ENCODE data around the gene MAP4K2. TPM values are rescaled to one million over a fixed set of nuclear protein-coding genes. Genes with fewer than 3 reads are reported as not detected.
"Not testable (repeated sequence)": the region's sequence is repeated elsewhere in the genome, so short reads cannot be mapped to it uniquely, and the experiment has no call there.

Gene MAP4K2
- total RNA-seq, 1 donor from 2014 or later = 8.2 TPM

DNA sequence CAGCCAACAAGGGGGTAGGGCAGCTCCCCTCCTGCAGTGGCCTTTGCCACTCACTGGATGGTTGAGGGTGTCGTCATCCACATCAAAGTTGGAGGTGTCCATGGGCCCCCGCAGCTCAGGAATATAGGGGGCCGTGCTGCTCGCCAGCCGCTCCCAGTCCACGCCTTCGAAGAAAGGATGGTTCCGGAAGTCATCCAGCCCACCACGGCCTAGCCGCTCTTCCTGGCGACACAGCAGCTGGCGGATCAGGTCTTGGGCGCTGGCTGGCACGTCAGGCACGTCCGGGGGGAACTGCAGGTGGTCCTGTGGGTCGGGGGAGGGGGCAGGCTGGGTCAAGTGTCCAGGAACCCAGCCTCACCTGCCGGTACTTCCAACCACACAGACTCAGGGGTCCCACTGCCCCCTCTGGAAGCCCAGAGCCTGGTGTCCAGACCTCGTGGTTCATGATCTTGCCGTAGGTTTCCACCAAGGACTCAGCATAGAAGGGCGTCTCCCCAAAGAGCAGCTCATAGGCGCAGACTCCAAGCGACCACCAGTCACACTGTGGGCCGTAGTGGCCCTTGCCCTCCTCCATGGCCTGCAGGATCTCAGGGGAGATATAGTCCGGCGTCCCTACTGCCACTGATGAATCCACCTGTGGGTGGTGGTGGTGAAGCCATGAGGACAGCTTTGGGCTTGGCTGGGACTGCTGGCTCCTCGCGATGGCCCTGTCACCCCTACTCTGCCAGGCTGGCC lies 35.8 kb upstream of the MAP4K2 start:
- no peak for DNase-seq

DNA sequence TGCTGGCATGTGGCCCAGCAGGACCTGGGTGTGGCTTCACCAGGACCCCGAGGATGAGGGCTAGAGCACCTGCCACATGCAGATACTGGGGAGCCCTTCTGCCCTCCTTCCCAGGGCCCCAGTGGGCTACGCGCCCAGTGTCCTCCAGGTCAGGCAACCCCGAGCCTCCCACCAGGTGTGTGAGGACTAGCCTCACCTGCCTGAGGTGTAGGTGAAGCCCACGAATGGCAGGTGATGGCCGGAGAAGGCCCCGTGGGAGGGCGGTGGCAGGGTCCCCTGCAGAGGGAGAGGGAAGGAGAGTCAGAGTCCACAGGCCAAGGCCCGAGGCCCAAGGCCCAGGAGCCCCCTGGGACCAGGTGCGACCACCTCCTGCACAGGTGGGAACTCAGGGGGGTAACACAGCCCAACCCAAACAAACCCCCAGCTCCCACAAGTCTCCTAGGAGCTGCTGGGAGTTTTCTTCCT lies 34.9 kb upstream of the MAP4K2 start:
- DNase-seq = no peak

DNA sequence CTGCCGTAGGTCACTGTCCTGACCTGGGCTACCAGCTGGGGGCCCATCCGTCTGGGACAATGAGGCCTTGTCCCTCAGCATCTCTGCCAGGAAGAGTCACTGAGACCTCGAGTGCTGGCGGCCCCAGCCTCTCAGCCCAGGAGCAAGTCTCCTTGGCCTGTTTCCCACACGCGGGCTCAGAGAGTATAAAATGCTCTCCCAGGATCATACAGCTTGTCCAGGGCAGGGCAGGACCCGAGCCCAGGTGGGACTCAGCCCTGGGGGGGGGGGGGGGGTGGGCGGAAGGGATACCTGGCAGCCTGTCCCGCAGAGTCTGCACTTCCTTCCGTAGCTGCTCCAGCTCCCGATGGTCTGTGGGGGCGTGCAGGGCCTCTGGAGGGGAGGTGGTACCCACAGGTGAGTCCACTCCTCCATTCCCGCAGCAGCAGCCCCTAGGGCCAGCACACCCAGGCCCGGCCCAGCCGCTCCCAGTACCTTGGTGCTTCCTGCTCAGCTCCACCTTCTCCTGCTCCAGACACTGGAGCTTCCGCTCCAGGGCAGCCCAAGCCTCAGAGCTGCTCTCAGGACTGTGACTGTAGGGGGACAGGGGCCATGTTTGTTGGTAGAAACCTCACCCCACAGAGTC lies 33.5 kb upstream of the MAP4K2 start:
- no peak for DNase-seq

DNA sequence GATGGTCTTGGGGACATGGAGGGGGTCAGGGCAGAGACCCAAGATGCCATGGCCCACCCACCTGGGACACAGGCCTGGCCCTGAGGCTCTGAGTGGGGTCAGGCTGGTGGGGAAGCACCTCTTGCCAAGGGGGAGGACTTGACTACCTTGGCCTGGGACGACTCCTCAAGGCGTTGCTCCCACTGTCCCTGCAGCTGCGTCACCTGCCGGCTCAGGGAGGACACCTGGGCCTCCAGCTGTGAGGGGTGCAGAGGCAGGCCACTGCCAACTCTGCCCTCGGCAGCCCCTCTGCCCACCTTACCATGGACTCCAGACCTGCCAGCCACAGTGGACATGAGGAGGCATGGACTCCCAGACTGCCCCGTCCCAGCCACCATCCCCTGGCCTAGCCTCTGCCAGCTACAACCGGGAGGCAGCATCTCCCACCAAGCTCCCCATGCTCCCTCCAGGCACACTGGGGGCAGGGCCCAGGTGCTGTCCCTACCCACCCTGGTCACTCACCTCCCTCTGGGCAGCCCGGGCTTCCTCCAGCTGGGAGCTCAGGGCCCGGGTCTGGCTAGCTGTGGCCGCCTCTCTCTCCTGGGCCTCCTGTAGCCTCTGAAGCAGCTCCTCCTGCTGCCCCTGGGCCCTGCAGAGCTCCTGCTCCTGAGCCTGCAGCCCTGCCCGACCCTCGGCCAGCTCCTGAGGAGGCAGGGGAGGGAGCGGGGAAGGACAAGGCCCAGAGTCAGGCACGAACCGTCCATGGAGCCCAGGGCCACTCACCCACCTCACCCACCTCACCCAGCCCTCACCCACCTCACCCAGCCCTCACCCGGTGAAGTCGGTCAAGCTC lies 32.8 kb upstream of the MAP4K2 start:
- DNase-seq = no peak

DNA sequence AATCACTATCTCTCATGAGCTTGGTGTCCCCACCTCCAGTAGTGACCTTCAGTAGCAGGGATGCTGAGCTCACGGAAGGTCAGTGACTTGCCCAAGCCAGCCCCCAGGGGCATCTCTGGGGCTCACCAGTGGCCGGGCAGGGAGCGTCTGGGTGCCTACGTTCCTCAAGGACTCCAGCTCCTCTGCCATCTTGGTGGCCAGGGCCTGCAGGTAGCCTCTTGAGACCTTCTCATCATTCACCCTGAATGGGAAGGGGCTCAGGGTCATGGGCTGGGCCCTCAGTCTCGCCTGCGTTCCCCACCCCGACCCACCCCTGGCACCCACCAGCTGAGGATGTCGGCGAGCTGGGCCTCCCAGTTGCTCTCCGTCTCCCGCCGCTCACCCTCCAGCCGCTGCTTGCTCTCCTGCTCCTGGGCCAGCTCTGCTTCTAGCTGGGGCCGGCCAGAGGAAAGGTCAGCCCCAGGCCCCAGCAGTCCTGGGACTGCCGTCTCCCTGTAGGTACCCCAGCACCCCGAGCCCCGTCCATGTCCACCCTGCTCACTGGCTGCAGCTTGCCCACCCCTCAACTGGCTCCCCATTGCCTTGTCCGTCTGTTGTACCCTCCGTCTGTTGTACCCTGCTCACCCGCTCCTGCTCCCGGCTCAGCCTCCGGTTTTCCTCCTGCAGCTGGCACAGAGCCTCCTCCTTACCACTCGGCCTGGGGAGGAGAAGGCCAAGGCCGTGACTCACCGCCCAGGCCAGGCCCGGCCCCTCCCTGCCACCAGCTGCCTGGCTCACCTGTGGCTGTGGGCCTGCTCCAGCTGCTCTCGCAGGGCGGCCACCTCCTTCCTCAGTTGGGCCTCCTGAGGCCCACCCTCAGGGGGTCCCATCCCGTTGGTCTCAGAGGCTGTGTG lies 32.0 kb upstream of the MAP4K2 start:
- no peak for DNase-seq

DNA sequence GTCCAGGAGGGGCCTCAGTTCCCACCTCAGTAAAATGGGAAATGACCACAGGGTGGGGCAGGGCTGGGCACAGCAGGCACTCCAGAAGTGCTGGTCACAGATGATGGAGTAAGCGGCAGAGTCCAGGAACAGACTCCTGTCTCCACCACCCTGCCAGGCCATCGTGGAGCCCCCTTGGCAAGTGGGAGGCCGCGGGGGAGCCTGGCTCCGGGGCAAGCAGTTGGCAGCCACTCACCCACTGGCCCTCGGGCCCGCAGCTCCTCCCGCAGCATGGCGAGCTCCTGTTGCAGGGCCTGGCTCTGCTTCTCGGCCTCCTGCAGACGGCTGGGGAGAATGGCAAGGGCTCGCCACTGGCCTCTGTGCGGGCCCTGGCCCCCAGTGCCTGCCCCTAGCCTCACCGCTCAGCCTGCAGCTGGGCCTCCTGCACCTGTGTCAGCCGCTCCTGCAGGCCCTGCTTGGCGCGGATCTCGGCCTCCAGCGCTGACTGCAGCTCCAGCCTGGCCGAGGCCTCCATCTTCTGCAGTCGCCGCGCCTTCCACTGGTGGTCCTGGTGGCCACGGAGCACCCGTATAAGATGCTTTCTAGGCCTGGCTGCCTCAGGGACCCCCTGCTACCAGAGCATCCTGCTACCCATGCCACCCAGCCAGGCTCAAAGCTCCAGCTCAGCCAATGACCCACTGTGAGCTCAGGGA lies 31.2 kb upstream of the MAP4K2 start:
- no peak for DNase-seq

DNA sequence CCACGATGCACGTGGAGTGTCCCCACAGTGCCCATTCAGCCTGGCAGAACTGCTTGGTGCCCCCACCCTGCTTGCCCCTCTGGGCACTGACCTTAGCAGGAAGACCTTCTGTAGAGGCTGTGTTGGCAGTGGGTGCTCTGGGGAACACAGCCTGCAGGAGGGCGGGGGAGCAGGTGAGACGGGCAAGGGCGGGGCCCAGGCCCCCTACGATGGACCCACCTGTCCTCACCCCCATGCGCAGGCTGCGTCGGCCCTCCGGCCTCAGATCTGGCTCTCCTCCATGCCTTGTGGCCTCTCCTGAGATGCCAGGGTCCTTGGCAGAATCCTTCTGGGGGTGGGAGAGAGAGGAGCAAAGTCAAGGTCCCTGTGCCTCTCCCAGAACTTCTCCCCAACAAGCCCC lies 30.5 kb upstream of the MAP4K2 start:
- DNase-seq = no peak

DNA sequence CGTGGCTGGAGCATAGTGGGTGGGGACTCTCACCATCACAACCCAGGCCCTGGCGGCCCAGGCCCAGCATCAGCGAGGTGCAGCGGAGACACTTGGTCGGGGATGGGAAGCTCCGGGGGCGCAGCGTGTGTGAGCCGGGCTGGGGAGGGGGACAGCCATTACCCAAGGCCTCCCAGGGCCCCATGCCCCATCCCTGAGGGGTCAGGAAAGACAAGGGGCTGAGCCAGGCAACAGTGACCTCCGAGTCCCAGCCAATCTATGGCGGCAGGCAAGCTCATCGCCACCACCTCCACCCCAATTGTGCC lies 30.1 kb upstream of the MAP4K2 start:
- DNase-seq = no peak

DNA sequence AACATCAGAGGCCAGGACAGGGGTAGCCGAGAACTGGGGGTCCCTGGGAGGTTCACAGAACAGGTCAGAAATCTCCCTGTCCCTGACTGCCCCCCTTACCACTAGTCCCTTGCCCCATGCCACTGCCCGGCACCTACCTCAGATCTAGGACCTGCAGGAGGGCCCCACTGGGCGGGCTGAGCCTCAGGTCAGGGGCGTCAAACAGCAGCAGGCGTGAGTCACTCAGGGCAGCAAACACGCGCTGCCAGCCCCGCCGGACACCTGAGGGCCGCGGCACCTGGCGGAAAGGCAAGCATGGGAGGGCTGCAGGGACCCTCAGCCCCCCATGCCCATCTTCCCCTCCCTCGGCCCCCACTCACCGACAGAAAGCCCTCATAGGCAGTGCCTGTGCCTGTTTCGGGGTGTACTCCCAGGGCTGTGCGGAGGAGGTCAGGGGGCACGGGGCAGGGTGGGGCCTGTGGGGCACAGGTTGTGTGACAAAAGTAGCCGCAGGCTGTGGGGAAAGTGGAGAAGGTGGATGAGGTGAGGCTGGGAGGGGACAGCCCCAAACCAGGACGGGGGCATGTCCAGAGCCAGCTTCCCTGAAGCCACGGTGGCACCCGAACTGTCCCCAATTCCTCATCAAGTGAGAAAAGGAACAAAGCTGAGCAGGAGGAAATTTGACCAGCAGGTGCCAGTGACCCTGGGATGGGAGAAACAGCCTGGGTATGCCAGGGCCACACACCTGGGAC lies 29.6 kb upstream of the MAP4K2 start:
- DNase-seq = no peak

DNA sequence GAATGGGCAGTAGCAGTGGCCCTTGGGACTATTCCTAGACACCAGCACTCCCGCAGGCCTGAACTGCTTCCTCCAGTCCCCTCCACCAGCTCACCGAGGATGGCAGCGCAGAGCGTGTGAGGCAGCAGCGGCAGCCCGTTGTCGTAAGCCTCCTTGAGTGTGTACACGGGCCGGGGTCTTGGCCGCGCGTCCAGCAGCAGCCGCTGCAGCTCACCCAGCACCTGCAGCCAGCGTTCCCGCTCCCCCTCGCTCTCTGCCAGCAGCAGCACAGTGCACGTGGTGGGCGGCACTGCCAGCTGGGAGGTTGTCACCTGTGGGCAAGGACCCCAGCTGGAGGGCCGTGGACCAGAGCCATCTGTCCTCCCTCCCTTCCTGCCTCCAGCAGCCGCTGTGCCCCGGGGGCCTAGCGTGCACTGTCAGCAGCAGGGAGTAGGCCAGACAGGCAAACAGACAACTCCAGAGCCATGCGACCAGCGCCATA lies 28.4 kb upstream of the MAP4K2 start:
- no peak for DNase-seq

DNA sequence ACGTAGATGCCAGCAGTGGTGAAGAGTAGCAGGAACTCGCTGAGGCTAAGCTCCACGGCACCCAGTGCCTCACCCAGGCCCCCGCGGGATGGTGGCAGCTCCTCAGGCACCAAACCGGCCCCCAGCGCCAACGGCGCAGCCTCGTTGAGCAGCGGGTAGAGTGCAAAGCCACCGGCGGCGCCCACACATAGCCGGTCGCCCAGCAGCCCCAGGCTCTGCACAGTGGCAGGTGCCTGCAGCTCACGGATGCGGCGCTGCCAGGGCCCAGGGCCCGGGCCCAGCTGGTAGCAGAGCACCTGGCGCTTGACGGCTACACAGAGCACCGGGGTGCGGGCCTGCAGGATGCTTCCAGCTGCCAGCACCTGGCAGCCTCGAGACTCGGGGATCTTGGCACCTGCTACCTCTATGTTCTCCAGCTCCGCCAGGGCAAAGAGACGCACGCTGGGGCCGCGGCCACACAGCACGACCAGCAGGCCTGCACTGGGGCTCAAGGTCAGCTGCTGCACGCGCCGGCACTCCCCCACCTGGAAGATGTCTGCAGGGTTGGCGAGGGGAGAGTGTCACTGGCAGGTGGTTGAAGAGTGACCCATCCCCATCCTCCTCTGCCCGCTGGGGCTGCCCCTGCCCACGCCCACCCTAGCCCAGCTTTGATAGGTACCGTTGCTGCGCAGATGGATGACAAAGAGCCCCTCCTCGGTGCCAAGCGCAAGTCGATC lies 26.7 kb upstream of the MAP4K2 start:
- no peak for DNase-seq

DNA sequence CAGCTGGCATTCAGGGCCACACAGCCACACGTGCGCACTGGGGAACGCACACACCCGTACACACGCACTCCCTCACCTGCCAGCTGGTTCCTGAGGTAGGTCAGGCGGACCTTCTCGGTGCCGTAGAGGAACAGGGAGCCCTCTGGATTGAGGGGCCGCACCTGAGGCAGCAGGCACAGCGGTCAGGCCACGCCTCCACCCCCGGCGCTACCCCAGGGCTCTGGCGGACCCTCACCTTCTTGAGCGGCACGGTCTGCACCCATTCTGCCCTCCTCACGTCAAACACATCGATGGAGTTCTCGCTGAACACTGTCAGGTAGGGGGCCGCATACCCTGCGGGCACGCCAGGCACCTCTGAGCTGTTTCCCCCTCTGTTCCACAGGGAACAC lies 24.4 kb upstream of the MAP4K2 start:
- DNase-seq = no peak

DNA sequence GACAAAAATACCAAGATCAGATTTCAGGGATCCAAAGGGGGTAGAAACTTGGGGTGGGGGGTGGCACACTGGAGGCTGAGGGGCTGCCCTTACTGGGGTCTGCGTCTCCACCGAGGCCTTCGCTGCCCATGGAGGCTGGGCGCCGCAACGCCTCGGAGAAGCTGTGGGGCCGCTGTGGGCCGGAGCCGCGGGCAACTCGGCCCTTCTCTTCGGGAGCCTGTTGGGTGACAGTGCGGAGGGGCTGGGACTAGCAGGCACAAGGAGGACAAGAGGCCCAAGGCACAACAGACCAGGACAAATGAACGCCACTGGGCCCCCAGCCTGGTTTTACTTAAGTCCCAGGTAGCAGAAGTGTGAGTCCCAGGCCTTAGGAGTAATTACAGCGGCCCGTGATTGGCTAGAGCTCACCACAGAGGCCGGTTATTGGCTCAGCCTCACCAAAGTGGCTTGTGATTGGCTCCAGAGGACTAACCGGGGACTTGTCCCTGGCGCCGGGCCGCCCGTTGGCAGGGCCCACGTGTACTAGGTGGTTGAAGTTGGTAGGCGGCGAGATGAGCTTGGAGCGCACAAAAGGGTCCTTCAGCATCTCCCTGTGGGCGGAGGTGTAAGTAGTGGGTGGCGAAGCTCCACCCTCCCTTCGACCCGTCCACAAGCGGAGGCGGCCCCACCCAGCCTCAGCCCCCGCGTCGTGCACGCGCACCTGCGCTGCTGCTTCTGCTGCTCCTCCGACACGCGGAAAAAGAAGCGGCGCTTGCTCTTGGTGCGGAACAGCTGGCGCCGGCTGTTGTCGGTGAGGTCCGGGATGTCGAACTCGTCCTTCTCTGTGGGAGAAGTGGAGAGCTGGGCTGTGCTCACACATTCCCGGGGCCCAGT lies 23.8 kb upstream of the MAP4K2 start:
- no peak for DNase-seq

DNA sequence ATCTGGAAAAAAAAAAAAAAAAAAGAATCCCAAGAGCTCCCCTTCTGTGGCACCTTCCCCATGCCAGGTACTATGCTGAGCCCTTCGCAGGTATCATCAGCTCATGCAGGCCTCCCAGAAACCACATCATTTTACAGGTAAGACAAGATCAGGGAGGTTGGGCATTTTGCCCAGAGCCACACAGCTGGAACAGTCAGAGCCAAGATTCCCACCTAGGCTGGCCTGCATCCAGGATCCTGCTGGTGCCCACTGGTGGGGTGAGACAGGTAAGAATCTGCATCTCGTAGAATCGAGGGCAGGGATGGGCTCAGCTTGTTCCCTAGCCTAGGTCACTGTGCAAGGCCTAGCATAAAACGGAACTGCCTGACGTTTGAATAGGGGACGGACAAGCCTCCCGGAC lies 23.0 kb upstream of the MAP4K2 start:
- DNase-seq = no peak

DNA sequence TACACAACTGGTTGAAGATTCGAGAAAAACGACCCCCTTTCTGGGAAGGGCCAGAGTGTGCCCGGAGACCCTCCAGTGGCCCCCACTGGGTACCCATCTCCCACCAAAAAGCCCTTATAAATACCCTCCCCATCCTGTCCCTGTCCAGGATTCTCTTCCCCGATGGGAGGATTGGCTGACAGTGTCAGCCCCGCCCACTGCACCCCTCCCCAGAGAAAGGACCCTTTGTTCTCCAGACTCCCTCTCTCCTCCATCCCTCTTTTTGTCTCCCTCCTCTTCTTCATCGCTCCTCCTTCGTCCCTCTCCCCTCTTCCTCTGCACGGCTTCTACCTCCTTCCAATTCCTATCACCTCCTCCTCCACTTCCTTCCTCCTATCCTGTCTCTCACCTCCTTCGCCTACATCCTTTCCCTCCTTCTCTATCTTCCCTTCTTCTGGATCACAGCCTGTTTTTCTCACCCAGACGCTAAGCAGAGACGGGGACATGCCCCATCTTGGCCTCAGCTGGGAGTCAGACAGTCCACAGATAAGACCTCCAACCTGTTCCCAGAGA lies 20.6 kb upstream of the MAP4K2 start:
- DNase-seq = no peak

DNA sequence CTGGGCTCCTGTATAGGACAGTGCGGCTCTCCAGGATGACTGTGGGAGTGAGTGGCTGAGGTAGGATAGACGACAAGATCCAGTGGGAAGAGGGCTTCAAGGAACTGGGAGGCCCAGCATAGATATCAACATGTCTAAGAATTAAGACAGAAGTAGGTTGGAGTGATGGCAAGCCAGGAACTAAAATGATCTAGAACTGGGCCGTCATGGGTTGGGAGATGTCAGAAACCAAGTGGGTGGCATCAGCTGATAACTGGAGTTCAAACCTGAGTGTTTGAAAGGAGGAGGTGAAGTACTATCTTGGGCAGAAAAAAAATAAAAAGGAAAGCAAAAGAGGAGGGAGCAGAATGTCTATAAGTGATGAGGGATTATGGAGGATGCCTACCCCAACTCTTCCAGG lies 14.5 kb upstream of the MAP4K2 start:
- DNase-seq = no peak

DNA sequence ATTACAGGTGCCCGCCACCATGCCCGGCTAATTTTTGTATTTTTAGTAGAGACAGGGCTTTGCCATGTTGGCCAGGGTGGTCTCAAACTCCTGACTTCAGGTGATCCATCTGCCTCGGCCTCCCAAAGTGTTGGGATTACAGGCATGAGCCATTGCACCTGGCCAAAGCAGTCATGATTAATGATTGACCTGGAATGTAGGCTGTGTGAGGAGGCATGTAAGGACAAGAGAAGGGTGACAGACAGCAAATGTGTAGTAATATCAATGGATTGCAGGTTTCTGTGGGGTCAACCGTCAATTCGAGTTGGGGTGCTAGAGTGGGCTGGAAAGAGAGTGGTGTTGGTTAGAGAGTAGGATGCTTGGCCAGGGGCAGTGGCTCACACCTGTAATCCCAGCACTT lies 12.4 kb upstream of the MAP4K2 start:
- DNase-seq = not testable (repeated sequence)

DNA sequence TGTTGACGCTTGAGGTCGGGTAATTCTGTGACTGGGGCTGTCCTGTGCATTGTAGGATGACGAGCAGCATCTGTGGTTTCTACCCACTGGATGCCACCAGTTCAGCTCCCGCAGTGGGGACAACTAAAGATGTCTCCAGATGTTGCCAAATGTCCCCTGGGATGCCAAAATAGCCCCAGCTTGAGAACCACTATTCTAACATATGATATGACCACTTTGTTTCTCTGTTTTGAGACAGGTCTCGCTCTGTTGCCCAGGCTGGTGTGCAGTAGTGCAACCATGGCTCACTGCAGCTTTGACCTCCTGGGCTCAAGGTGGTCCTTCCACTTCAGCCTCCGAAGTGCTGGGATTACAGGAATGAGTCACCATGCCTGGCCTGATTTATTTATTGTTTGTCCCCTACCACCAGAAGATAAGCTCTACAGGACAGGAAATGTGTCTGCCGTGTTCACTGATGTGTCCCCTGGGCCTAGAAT lies 11.7 kb upstream of the MAP4K2 start:
- no peak for DNase-seq

DNA sequence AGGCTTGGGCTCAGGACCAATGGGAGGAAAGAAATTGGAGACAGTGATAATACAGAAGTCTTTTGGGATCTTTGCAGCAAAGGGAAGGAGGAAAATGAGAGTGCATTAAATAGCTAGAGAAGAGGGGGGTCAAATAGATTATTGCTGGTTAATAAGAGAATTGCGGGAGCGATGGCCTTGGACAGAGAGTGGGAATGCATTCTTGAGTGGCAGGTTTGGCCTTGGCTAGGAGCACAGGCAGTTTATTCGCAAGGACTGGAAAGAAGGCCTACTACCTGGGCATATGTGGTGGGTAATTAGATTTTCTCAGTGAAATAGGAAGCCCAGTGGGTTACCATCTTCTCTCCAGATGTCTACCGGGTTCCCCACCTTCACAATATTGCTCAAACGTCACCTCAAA lies 10.8 kb upstream of the MAP4K2 start:
- DNase-seq = no peak

Measured in skin of body (tissue), 2 donors.